GM23248 (cell line): Measurements from ENCODE around the gene NACC2. TPM values are rescaled to one million over a fixed set of nuclear protein-coding genes. Genes with fewer than 3 reads are reported as not detected.

Source experiments
- DNase-seq: peaks from one replicate; pipeline ENCODE4 v3.0.0-alpha.2; 2015
- H2AFZ ChIP-seq: fragments of 200-600 bp; sonication (generic); 2 replicates; pipeline ENCODE4 v1.6.1; 2016; ENCODE audit warnings: antibody characterized with exemption
- H3F3A ChIP-seq: fragments of 200-600 bp; sonication (generic); 2 replicates; pipeline ENCODE4 v1.6.1; 2016; ENCODE audit warnings: mild to moderate bottlenecking, antibody characterized with exemption, mixed run types; ENCODE audit not compliant: insufficient read depth
- H3K27ac ChIP-seq: fragments of 200-600 bp; sonication (generic); 2 replicates; pipeline ENCODE4 v1.5.1; 2016; ENCODE audit warnings: mild to moderate bottlenecking
- H3K27me3 ChIP-seq: fragments of 200-600 bp; sonication (generic); replicated peaks from 2 replicates; pipeline ENCODE4 v1.6.1; 2016; ENCODE audit warnings: mild to moderate bottlenecking; ENCODE audit not compliant: insufficient read depth
- H3K36me3 ChIP-seq: fragments of 200-600 bp; sonication (generic); 2 replicates; pipeline ENCODE4 v1.6.1; 2016; ENCODE audit warnings: low read depth, mild to moderate bottlenecking
- H3K4me1 ChIP-seq: fragments of 200-600 bp; sonication (generic); 2 replicates; pipeline ENCODE4 v1.6.1; 2016; ENCODE audit warnings: mild to moderate bottlenecking; ENCODE audit not compliant: insufficient read depth
- H3K4me2 ChIP-seq: fragments of 200-600 bp; sonication (generic); one replicate; pipeline ENCODE4 v1.6.1; 2016; ENCODE audit warnings: mild to moderate bottlenecking; ENCODE audit not compliant: unreplicated experiment
- H3K4me3 ChIP-seq: fragments of 200-600 bp; sonication (generic); 2 replicates; pipeline ENCODE4 v1.5.1; 2016; ENCODE audit warnings: mild to moderate bottlenecking
- H3K79me2 ChIP-seq: fragments of 200-600 bp; sonication (generic); 2 replicates; pipeline ENCODE4 v1.6.1; 2016; ENCODE audit warnings: mild to moderate bottlenecking; ENCODE audit not compliant: insufficient read depth
- H3K9ac ChIP-seq: fragments of 200-600 bp; sonication (generic); 2 replicates; pipeline ENCODE4 v1.6.1; 2016; ENCODE audit warnings: mild to moderate bottlenecking
- H3K9me2 ChIP-seq: fragments of 200-600 bp; sonication (generic); 2 replicates; pipeline ENCODE4 v1.6.1; 2016; ENCODE audit warnings: mixed run types, mild to moderate bottlenecking, moderate library complexity; ENCODE audit not compliant: insufficient read depth
- H3K9me3 ChIP-seq: fragments of 200-600 bp; sonication (generic); one replicate; pipeline ENCODE4 v1.6.1; 2017; ENCODE audit warnings: low read depth
- H4K20me1 ChIP-seq: fragments of 200-600 bp; sonication (generic); 2 replicates; pipeline ENCODE4 v1.6.0; 2016; ENCODE audit not compliant: insufficient read depth
- EZH2 ChIP-seq: fragments of 200-600 bp; sonication (generic); IDR thresholded peaks from 2 replicates; pipeline ENCODE4 v1.6.1; 2018; ENCODE audit warnings: antibody characterized with exemption, mild to moderate bottlenecking; ENCODE audit not compliant: insufficient read depth, poor library complexity, severe bottlenecking
- EZH2phosphoT487 ChIP-seq: fragments of 200-600 bp; sonication (generic); IDR thresholded peaks from 2 replicates; pipeline ENCODE4 v1.6.1; 2018; ENCODE audit warnings: antibody characterized with exemption, moderate library complexity, mild to moderate bottlenecking, low read depth; ENCODE audit not compliant: insufficient read depth
- WGBS, 2 experiments: methylation state at CpG; one replicate each; pipeline ENCODE4 v1.1.6; 2015 to 2017; ENCODE audit warnings: low lambda C conversion rate in 2 of 2, low coverage in 1 of 2; ENCODE audit errors: missing lambda C conversion rate in 2 of 2; 5-methylcytosine and 5-hydroxymethylcytosine counted together
- in situ Hi-C: fragments of 300-500 bp; cut with MboI; formaldehyde crosslinking; loops from 2 replicates; pipeline ENCODE4 v1.15.0; 2020
- polyA plus RNA-seq: library from polyadenylated mRNA; unstranded; fragments of >200 nt; fragmentation: Nextera tagmentation; extraction: Ambion mirVana; gene quantifications from 2 replicates; pipeline ENCODE4 v1.2.1, GENCODE V29; 2016
- total RNA-seq: library from RNA; depleted of rRNA; stranded (reverse); fragments of >200 nt; shearing (Covaris generic); gene quantifications from 2 replicates; pipeline ENCODE4 v1.2.3, GENCODE V29; 2014

Gene NACC2
- total and polyA plus RNA-seq, 2 experiments from 2014 or later: 5.3 to 30.7 TPM

DNA sequence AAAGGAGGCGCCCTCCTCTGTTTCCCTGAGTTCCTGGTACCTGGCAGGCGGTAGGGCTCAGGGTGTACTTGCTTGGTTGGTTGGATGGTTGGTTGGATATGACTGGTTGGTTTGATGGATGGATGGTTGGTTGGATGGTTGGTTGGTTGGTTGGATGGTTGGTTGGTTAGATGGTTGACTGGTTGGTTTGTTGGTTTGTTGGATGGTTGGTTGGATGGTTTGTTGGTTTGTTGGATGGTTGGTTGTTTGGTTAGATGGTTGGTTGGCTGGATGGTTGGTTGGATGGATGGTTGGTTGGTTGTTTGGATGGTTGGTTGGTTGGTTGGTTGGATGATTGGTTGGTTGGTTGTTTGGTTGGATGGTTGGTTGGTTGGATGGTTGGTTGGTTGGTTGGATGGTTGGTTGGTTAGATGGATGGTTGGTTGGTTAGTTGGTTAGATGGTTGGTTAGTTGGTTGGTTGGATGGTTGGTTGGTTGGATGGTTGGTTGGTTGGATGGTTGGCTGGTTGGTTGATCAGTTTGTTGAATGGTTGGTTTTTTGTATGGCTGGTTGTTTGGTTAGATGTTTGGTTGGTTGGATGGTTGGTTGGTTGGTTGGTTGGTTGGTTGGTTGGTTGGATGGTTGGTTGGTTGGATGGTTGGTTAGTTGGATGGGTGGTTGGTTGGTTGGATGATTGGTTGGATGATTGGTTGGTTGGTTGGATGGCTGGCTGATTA, 30.0 kb upstream of the NACC2 start:
- WGBS, 2 experiments: 45 to 60% methylated on average over 2 of the region's 2 CpGs
- in situ Hi-C loops: loop anchor here (5.0 kb wide), 1 partner anchor 158 kb away; no protein-coding TSS in a partner anchor
- TF ChIP-seq EZH2: no peak
- no peak for TF ChIP-seq EZH2phosphoT487

DNA sequence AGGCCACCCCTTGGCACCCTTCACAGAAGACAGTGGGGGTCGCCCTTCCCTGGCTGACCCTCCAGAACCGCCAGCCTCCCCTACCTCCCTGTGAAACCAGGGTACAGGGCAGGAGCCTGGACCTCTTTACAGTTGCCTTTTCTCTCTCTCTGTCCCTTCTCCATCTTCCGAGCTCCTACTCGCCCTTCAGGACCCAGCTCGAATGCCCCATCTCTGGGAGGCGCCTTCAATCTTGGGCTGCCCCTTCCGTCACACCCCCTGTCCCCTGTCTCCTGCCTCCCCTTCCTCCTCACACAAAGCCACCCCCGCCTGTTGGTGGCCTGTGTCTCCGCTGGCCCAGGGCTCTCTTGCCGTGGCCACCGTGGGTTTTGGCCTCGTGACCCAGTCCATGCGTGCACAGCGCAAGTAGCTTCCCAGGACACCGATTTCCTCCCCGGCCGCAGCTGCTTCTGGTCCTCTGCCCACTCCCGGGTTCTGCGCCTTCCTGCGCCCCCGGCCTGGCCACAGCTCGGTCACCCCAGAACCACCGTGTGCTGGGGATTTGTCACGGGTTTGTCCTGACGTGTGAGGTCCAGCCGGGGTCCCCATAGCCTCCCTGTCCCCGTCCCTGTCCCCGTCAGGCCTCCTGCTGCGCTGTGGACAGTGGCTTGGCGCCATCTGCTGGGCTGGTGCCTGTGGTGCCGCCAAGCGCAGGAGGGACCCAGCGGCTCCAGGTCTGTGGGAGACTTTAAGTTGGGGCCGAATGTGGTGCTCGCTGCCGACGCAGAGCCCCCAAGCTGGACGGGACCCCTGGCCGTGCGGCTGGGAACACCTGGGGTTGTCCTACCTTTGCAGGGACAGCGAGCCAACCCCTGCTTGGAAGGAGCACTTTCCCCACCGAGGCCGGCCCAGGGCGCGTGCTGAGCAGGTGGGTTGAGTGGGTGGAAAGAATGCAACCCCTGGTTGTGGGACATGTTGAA, 27.6 kb upstream of the NACC2 start:
- Histone ChIP-seq H3K27ac (no peak overlapping the region), H3K27me3 (peaks cover 19% of the 10 kb centered on the region), H3K9me2 (no peaks in the 10 kb centered on the region), H3K4me3 (peak overlapping the region; percentile 54), H4K20me1 (no peaks in the 10 kb centered on the region), H2AFZ (no peak overlapping the region), H3F3A (no peaks in the 10 kb centered on the region), H3K9ac (no peak overlapping the region), H3K4me1 (peaks cover 5% of the 10 kb centered on the region; the same call in 1 of the 2 replicates), H3K79me2 (peaks cover 4% of the 10 kb centered on the region), H3K9me3 (no peaks in the 10 kb centered on the region), H3K36me3 (no peaks in the 10 kb centered on the region), H3K4me2 (peak overlapping the region; percentile 54)
- DNase-seq: peak; percentile 74
- no peak for TF ChIP-seq EZH2phosphoT487
- TF ChIP-seq EZH2: no peak
- WGBS, 2 experiments: 17 to 19% methylated on average over 42 to 45 of the region's 45 CpGs
- in situ Hi-C loops: loop anchor here (5.0 kb wide), 1 partner anchor 155 kb away; no protein-coding TSS in a partner anchor

More for the DNA sequence above, 30.0 kb upstream of the NACC2 start:
- Histone ChIP-seq H3K4me2 (no peak overlapping the region), H4K20me1 (no peaks in the 10 kb centered on the region), H3K4me3 (no peak overlapping the region), H2AFZ (no peak overlapping the region), H3K79me2 (no peaks in the 10 kb centered on the region), H3K27me3 (peaks cover 30% of the 10 kb centered on the region), H3K9me2 (no peaks in the 10 kb centered on the region), H3K27ac (no peak overlapping the region), H3K9ac (no peak overlapping the region), H3K4me1 (peaks cover under 1% of the 10 kb centered on the region; the same call in 1 of the 2 replicates), H3K36me3 (no peaks in the 10 kb centered on the region), H3F3A (no peaks in the 10 kb centered on the region), H3K9me3 (no peaks in the 10 kb centered on the region)
- no peak for DNase-seq

GRCh38 chr9:136121801-136122200, 26.7 kb upstream of the NACC2 start:
- no peak overlapping the region for H3K27ac ChIP-seq
- 78 to 79% methylated on average over 9 of the region's 9 CpGs for WGBS, 2 experiments
- in situ Hi-C loops: loop anchor here (5.0 kb wide), 1 partner anchor 154 kb away; no protein-coding TSS in a partner anchor
- no peak overlapping the region for H3K4me3 ChIP-seq
- peaks cover 13% of the 10 kb centered on the region for H3K79me2 ChIP-seq
- H2AFZ ChIP-seq: no peak overlapping the region
- H3F3A ChIP-seq: no peaks in the 10 kb centered on the region
- H3K36me3 ChIP-seq: no peaks in the 10 kb centered on the region
- TF ChIP-seq EZH2phosphoT487 (no peak), EZH2 (no peak)
- peaks cover 10% of the 10 kb centered on the region for H3K27me3 ChIP-seq
- no peaks in the 10 kb centered on the region for H3K9me3 ChIP-seq
- H3K9ac ChIP-seq: no peak overlapping the region
- no peak overlapping the region for H3K4me2 ChIP-seq
- peaks cover 5% of the 10 kb centered on the region; the same call in 1 of the 2 replicates for H3K4me1 ChIP-seq
- H4K20me1 ChIP-seq: no peaks in the 10 kb centered on the region
- H3K9me2 ChIP-seq: no peaks in the 10 kb centered on the region
- no peak for DNase-seq

- TF ChIP-seq EZH2phosphoT487 (no peak), EZH2 (no peak)
- WGBS, 2 experiments: 82 to 85% methylated on average over 18 of the region's 18 CpGs
- Histone ChIP-seq H4K20me1 (no peaks in the 10 kb centered on the region), H3K4me3 (no peak overlapping the region), H3K4me2 (peak overlapping the region; percentile 79), H3F3A (no peaks in the 10 kb centered on the region), H2AFZ (no peak overlapping the region), H3K9ac (no peak overlapping the region), H3K36me3 (no peaks in the 10 kb centered on the region), H3K9me3 (no peaks in the 10 kb centered on the region), H3K9me2 (no peaks in the 10 kb centered on the region), H3K4me1 (peaks cover 5% of the 10 kb centered on the region; the same call in 1 of the 2 replicates), H3K79me2 (peaks cover 17% of the 10 kb centered on the region), H3K27ac (no peak overlapping the region), H3K27me3 (no peaks in the 10 kb centered on the region)
- DNase-seq: no peak
- in situ Hi-C loops: loop anchor here (5.0 kb wide), 1 partner anchor 153 kb away; no protein-coding TSS in a partner anchor
These were observed 25.4 kb upstream of the NACC2 start for GRCh38 chr9:136120438-136120844.
